Measurements from ENCODE around the gene FECH. TPM values are rescaled to one million over a fixed set of nuclear protein-coding genes. Genes with fewer than 3 reads are reported as not detected.

The FECH gene
- total RNA-seq, 2 experiments from 2014 or later = 23.2 to 23.6 TPM

DNA sequence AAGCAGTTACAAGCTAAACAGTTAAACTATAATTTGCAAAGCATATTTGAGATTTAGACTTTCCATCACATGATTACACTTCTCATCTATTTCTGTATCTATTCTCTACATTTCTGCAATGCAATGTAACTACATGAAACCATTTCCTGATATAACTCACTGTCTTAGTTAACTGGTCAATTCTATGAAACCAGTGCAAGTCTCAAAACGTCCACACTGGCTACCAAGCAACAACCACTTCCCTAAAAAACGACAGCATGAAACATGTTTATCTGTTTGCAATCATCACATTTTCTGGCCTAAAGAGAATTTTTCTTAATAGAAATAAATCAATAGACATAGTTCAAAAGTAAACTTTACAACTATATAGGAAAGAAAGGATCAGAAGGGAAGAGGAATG is 17.4 kb downstream of the FECH start:
- Mint-ChIP-seq H3K27me3 (no peaks in the 10 kb centered on the region), H3K36me3 (peaks cover 8% of the 10 kb centered on the region)
- no peak for ATAC-seq (ENCODE audit: low read depth)

DNA sequence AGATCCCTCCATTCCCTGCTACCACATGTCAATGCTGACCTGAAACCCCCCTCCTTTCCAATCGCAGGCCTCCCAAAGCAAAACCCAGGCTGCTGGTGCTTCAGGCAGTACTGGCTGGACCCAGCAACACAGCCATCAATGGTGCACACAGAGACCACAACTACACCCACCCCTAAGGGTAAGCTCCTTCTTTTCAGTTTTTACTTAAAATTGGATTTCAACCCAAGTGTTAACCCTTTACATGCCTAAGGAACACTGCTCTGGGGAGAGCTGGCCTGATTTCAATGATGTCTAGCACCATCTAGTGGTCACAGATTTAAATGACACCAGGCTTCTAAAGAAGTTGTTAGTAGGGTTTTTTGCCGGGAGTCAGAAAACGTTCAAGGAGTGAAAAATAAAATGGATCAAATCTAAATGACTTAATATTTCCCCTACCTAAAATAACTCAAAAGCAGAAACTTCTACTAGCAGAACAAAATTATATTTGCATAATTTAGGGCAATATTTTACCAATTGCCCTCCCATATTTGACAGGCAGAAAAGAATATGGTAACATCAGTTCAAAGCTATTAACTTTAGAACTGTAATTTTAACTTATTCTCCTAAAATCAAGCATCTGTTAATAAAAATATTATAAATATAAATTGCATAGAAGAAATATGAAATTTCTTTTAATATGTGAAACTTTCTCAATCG is 24.6 kb downstream of the FECH start:
- H3K36me3 Mint-ChIP-seq = no peaks in the 10 kb centered on the region
- no peak overlapping the region for H3K27ac Mint-ChIP-seq
- POLR2A ChIA-PET = no interaction called here

More for the DNA sequence above, 17.4 kb downstream of the FECH start:
- no peak for DNase-seq
- Mint-ChIP-seq H3K27ac (no peak overlapping the region), H3K9me3 (no peaks in the 10 kb centered on the region), H3K4me1 (no peaks in the 10 kb centered on the region), H3K4me3 (no peak overlapping the region)
- POLR2A ChIA-PET = no interaction called here

DNA sequence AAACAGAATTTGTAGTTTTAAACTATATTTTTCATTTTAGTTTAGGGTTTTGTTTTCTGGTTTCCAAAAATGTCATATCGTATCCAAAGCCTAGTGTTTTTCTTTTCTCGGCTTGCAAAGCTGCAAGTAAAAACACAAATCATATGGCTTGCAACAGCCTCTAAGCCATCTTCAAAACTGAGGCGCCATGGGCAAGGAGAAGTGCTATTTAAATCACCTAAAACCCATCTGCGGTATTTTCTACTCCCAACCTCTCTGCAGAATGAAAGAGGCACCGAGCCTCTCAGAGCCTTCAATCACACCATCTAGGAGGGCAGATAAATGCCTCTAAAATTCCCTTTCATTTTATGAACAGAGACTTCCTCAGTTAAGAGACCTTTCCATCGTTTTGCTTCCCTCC is 25.2 kb downstream of the FECH start:
- POLR2A ChIA-PET = no interaction called here
- ATAC-seq (ENCODE audit: low read depth) (no peak), DNase-seq (no peak)
- Mint-ChIP-seq H3K4me3 (no peak overlapping the region), H3K4me1 (peaks cover 2% of the 10 kb centered on the region), H3K27me3 (no peaks in the 10 kb centered on the region), H3K36me3 (no peaks in the 10 kb centered on the region), H3K9me3 (no peaks in the 10 kb centered on the region), H3K27ac (no peak overlapping the region)

More for the DNA sequence above, 24.6 kb downstream of the FECH start:
- DNase-seq (no peak), ATAC-seq (ENCODE audit: low read depth) (no peak)
- Mint-ChIP-seq H3K4me1 (peaks cover 2% of the 10 kb centered on the region), H3K9me3 (no peaks in the 10 kb centered on the region), H3K27me3 (no peaks in the 10 kb centered on the region), H3K4me3 (no peak overlapping the region)

DNA sequence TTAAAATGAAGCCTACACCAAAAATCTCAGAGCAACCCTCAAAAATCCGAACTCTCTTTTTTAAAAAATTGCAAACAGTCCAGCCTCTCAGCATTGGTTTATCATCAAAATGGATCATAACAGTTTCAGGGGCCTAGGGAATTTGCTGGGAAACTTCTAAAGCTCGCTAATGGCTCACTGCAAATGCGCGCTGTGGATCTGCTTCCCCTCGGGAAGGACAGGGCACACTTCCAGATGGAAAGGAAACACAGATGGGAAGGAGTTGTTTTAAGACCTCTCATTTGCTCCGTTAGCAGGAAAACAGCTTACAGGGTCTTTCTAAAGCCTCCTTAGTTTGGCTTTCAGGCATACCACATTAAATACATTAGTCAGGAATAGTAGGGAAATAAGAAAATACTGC is 27.2 kb downstream of the FECH start:
- ATAC-seq (ENCODE audit: low read depth) (no peak), DNase-seq (no peak)
- POLR2A ChIA-PET = no interaction called here
- H3K27ac Mint-ChIP-seq = no peak overlapping the region
- no peaks in the 10 kb centered on the region for H3K27me3 Mint-ChIP-seq
- H3K4me3 Mint-ChIP-seq = no peak overlapping the region
- H3K9me3 Mint-ChIP-seq = no peaks in the 10 kb centered on the region
- H3K36me3 Mint-ChIP-seq = no peaks in the 10 kb centered on the region
- H3K4me1 Mint-ChIP-seq = peaks cover 2% of the 10 kb centered on the region

DNA sequence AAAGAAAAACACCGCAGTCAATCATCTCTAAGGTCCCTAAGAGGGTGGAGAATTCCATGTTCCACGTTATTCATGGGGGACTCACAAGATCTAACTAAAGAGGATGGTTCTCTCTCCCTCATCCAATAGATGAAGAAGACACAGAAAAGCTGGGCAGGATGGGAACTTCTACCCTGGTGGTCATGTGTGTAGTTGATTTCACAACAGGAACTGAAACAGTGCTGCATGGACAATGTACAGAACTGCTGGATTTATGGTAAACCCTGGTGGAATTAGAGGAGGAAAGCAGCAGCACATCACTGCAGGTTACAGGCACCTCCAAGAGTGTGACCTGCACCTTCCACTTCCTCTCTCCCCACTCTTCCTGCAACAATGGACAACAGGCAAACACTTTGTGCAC is 31.4 kb downstream of the FECH start:
- Mint-ChIP-seq H3K4me3 (no peak overlapping the region), H3K27me3 (no peaks in the 10 kb centered on the region), H3K4me1 (no peaks in the 10 kb centered on the region), H3K27ac (no peak overlapping the region), H3K9me3 (no peaks in the 10 kb centered on the region), H3K36me3 (no peaks in the 10 kb centered on the region)
- POLR2A ChIA-PET = no interaction called here
- no peak for ATAC-seq (ENCODE audit: low read depth)
- no peak for DNase-seq

DNA sequence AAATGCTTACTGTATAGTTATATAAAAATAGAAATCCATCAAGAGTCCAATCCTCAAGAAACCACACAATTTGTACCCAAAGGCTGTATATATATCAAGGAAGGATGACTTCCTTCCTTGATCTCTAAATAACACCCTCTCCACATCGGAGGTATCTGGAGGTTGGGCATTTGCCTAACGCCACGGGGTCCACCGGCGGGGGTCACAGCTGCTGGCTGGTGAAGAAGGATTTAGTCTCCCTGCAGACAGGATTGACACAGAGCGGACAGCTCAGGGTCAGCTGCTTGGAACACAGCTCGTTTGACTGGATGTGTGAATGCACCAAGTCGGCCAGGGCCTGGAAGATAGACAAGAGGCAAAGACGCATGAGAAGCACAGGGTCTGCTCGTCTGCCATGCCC is 36.0 kb downstream of the FECH start:
- ATAC-seq (ENCODE audit: low read depth) = no peak
- no peaks in the 10 kb centered on the region for H3K27me3 Mint-ChIP-seq
- H3K9me3 Mint-ChIP-seq = no peaks in the 10 kb centered on the region
- H3K4me3 Mint-ChIP-seq = no peak overlapping the region
- H3K4me1 Mint-ChIP-seq = peaks cover under 1% of the 10 kb centered on the region
- POLR2A ChIA-PET = no interaction called here
- no peak for DNase-seq
- H3K27ac Mint-ChIP-seq = no peak overlapping the region
- H3K36me3 Mint-ChIP-seq = no peaks in the 10 kb centered on the region

DNA sequence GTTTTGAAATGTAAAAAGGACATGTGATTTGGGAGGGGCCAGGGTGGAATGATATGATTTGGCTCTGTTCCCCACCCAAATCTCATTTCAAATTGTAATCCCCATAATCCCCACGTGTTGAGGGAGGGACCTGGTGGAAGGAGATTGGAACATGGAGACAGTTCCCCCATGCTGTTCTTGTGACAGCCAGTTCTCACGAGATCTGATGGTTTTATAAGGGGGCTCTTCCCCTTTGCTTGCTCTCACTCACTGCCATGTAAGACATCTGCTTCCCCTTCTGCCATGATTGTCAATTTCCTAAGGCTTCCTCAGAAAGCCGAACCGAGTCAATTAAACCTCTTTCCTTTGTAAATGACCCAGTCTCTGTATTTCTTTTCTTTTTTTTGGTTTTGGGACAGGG is 39.2 kb downstream of the FECH start:
- peaks cover 8% of the 10 kb centered on the region for H3K4me1 Mint-ChIP-seq
- DNase-seq (no peak), ATAC-seq (ENCODE audit: low read depth) (no peak)
- H3K27ac Mint-ChIP-seq = no peak overlapping the region
- POLR2A ChIA-PET = no interaction called here
- no peaks in the 10 kb centered on the region for H3K36me3 Mint-ChIP-seq
- peaks cover 3% of the 10 kb centered on the region for H3K27me3 Mint-ChIP-seq
- H3K4me3 Mint-ChIP-seq = no peak overlapping the region
- H3K9me3 Mint-ChIP-seq = no peaks in the 10 kb centered on the region

DNA sequence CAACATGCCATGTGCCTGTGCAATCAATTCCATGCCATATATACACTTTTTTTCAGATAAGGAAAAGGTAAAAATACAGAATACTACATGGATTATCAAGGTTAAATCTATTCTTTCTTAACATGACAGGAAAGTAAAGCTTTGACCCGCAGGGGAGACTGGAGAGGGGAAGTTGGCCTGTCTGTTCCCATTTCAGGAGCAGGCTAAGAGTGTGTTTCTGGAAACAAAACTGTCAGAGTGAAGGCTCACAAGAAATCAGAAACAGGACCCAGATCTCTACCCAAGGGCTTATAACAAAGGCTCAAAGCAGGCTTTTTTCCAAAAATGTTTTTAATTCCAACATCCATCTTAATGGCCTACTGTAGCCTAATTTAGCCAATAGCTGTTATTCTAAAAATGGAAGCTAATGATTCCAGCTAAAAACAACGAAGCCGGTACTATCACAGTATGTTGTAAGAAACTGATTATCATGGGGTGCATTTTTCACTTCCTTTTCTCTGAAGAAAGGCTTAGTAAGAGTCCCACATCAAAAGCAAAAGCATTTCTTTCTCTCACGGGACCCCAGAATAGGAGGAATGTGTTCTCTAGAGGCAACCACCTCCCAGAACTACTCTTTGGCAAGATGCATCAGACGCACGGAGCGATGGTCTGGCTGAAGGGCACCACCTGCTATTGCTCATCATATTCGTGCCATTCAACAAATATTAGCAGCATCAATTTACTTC is 41.4 kb downstream of the FECH start:
- Mint-ChIP-seq H3K36me3 (no peaks in the 10 kb centered on the region), H3K4me1 (peaks cover 8% of the 10 kb centered on the region), H3K27ac (no peak overlapping the region), H3K4me3 (no peak overlapping the region), H3K27me3 (peaks cover 3% of the 10 kb centered on the region), H3K9me3 (no peaks in the 10 kb centered on the region)
- ATAC-seq (ENCODE audit: low read depth) (no peak), DNase-seq (no peak)
- POLR2A ChIA-PET = interaction anchor here (0.6 kb wide), 1 partner anchor 847 kb away, joined by 3 read pairs; no protein-coding TSS in a partner anchor

DNA sequence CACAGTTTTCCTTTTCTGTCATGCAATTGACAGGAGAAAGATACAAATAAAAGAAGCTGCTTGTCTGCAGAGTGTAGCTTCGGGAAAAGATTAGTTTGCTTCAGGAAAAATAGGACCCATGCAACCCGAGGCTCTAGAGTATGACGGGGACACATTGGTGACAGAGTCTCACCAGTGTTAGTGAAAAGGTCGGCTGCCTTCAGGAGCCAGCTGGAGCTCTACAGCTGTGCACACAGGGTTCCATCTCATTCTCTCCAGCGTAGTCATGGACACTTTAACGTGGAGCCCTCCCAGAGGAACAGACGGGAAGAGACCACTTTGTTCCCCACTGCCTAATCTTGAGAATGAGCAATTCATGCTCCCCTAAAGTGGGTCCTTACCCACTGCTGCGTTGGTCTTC is 42.9 kb downstream of the FECH start:
- no peaks in the 10 kb centered on the region for H3K36me3 Mint-ChIP-seq
- POLR2A ChIA-PET = no interaction called here
- H3K9me3 Mint-ChIP-seq = no peaks in the 10 kb centered on the region
- H3K27me3 Mint-ChIP-seq = peaks cover 5% of the 10 kb centered on the region
- peaks cover 8% of the 10 kb centered on the region for H3K4me1 Mint-ChIP-seq
- H3K27ac Mint-ChIP-seq = no peak overlapping the region
- no peak overlapping the region for H3K4me3 Mint-ChIP-seq
- no peak for DNase-seq
- ATAC-seq (ENCODE audit: low read depth) = no peak

DNA sequence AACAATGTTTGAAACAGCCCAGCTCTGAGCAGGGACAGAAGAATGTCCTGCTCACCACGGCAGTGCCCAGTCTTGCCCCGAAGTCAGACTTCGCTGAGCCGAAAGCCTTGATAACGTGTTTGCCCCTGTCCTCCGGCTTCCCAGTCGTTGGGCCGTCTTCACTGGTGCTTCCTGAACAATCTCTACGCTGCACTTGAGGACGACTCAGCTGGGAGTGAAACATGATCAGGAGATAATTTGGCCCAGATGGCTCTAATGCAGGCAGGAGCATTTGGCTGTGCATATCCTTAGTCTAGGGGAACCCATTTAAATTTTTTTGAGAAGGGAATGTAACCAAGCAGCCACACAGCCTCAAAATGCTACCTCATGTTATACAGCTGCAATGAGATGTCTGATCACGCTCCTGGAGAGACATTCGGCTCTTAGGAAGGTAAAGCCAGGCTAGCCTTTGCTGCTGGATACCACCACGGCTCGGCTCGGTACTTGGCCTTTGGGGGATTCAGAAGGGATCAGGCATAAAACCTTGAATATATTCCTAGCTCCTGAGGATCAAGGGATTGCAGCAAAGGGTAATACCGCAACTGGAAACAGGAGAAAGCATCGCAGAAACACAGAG is 43.6 kb downstream of the FECH start:
- H3K4me3 Mint-ChIP-seq = no peak overlapping the region
- DNase-seq = no peak
- H3K27me3 Mint-ChIP-seq = peaks cover 5% of the 10 kb centered on the region
- H3K4me1 Mint-ChIP-seq = peaks cover 8% of the 10 kb centered on the region
- POLR2A ChIA-PET = no interaction called here
- no peaks in the 10 kb centered on the region for H3K9me3 Mint-ChIP-seq
- H3K36me3 Mint-ChIP-seq = no peaks in the 10 kb centered on the region
- H3K27ac Mint-ChIP-seq = no peak overlapping the region
- no peak for ATAC-seq (ENCODE audit: low read depth)

DNA sequence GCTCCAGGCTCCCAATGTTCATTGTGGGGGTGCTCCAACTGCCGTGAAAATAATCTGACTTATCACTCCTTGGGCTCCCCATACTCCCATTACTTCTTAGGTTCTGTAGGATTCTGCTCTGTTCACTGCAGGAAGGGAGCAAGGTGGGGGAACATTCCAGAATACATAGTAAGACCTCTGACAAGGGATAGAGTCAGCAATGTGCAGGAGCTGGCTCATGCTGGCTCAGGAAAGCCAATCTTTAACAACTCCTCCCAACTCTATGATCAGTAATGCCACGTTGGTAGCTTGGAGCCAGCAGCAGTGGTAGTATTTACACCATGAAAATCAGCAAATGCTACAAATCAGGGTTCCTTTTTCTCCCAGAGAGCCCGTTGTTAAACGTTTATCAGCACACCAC is 44.4 kb downstream of the FECH start:
- ATAC-seq (ENCODE audit: low read depth) (no peak), DNase-seq (no peak)
- H3K9me3 Mint-ChIP-seq = no peaks in the 10 kb centered on the region
- H3K36me3 Mint-ChIP-seq = no peaks in the 10 kb centered on the region
- H3K27ac Mint-ChIP-seq = no peak overlapping the region
- no peak overlapping the region for H3K4me3 Mint-ChIP-seq
- POLR2A ChIA-PET = no interaction called here
- peaks cover 5% of the 10 kb centered on the region for H3K27me3 Mint-ChIP-seq
- peaks cover 8% of the 10 kb centered on the region for H3K4me1 Mint-ChIP-seq

DNA sequence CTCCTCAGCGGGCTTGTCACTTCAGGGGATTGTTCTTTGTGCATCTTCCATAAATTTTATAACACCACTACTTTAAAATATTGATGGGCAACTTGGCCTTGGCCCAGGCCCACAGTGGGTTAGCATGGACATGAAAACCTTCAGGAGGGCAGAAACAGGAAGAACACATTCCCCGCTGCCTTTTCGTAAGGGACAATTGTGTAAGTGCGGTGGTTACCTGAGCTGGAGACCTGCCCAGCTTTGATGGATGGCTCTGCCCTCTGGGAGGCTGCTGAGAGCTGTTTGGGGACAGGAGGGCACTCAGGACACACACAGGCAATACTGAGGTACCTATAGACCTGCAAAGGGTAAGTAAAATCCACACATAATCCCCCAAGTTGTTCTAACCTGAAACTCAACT is 46.8 kb downstream of the FECH start:
- POLR2A ChIA-PET = no interaction called here
- H3K4me1 Mint-ChIP-seq = no peaks in the 10 kb centered on the region

DNA sequence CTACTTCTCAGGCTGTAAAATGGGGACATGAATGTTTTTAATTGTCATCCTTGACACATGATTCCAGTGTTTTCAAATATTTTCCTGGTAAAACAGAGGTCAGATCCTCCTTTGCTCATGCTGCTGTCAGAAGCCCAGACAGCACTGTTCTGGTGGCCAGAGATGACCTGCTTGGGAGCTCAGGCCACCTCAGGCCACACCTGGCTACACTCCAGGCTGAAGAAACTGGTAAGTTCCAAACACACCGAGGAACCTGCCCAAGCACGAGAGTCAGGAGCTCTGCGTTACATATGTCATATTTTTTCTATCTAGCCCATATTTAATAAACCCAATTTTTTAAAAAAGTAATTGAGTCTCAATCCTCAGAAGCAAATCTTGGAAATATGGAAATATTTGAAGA is 47.9 kb downstream of the FECH start:
- H3K36me3 Mint-ChIP-seq = no peaks in the 10 kb centered on the region
- DNase-seq (no peak), ATAC-seq (ENCODE audit: low read depth) (no peak)
- H3K27me3 Mint-ChIP-seq = peaks cover 5% of the 10 kb centered on the region
- no peaks in the 10 kb centered on the region for H3K9me3 Mint-ChIP-seq
- POLR2A ChIA-PET = no interaction called here
- H3K4me1 Mint-ChIP-seq = no peaks in the 10 kb centered on the region
- no peak overlapping the region for H3K4me3 Mint-ChIP-seq
- no peak overlapping the region for H3K27ac Mint-ChIP-seq

More for the DNA sequence above, 46.8 kb downstream of the FECH start:
- Mint-ChIP-seq H3K4me3 (no peak overlapping the region), H3K27ac (no peak overlapping the region), H3K27me3 (peaks cover 5% of the 10 kb centered on the region), H3K9me3 (no peaks in the 10 kb centered on the region), H3K36me3 (no peaks in the 10 kb centered on the region)
- no peak for DNase-seq
- ATAC-seq (ENCODE audit: low read depth) = no peak

DNA sequence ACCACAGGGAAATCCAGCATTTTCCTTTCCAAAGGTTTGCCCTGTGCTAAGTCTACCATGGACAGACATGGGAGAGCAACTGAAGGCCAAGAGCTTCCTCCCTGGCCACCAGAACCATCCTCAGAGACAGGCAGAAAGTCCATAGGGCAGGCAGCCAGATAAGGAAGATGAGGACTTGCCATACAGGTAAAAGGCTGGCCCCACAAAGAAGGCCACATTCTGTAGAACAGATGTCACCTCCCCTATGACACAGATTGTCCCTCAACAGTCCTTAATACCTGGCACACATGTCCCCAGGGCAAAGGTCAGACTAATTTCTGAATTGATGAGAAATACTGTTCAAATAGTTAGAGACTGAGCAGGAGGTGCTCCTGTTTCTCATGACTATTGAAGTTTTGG is 52.0 kb downstream of the FECH start:
- Mint-ChIP-seq H3K4me3 (no peak overlapping the region), H3K9me3 (no peaks in the 10 kb centered on the region), H3K4me1 (no peaks in the 10 kb centered on the region), H3K27ac (no peak overlapping the region), H3K36me3 (no peaks in the 10 kb centered on the region), H3K27me3 (peaks cover 4% of the 10 kb centered on the region)
- DNase-seq = no peak
- ATAC-seq (ENCODE audit: low read depth) = no peak
- POLR2A ChIA-PET = no interaction called here

Measured in activated naive CD8-positive, alpha-beta T cell treated with anti-CD3 and anti-CD28 coated beads, Interleukin-2, amount 10 ng/mL, durations not matched to agents 7 days and 5 days (primary cell).